Measurements from ENCODE around the gene LPO.

Gene LPO

GRCh38 chr17:58252141-58252540, 13.8 kb downstream of the LPO start:
- no peak overlapping the region for H3K27ac ChIP-seq (ENCODE audit: low read depth, low read length)
- H3K18ac ChIP-seq (ENCODE audit: low read length): no peak overlapping the region
- H3K79me2 ChIP-seq (ENCODE audit: control insufficient read depth, insufficient read depth, low read length): no peaks in the 10 kb centered on the region
- no peak overlapping the region for H4K5ac ChIP-seq (ENCODE audit: low read length)
- H4K8ac ChIP-seq (ENCODE audit: low read depth, low read length): no peak overlapping the region
- no peak overlapping the region for H2BK120ac ChIP-seq (ENCODE audit: low read depth, low read length)
- no peak overlapping the region for H2AK5ac ChIP-seq (ENCODE audit: low read length)
- H3K79me1 ChIP-seq (ENCODE audit: low read length): no peaks in the 10 kb centered on the region
- no peaks in the 10 kb centered on the region for H3K4me1 ChIP-seq (ENCODE audit: control insufficient read depth, low read depth, low read length)
- no peak overlapping the region for H3K9ac ChIP-seq (ENCODE audit: low read length)
- H3K23ac ChIP-seq (ENCODE audit: low read length): no peak overlapping the region
- no peak overlapping the region for H3K4me3 ChIP-seq (ENCODE audit: low read length)
- H3K36me3 ChIP-seq (ENCODE audit: control insufficient read depth, insufficient read depth, low read length): no peaks in the 10 kb centered on the region
- DNase-seq: no peak
- WGBS (ENCODE audit: extremely low coverage, insufficient coverage, low lambda C conversion rate): no CpG with 5 or more reads among the region's 9 CpGs
- H2BK15ac ChIP-seq (replicated peaks; ENCODE audit: low read depth): no peak overlapping the region
- H3K56ac ChIP-seq (ENCODE audit: low read length): no peak overlapping the region
- H3K4me2 ChIP-seq (ENCODE audit: low read length): no peak overlapping the region
- H2BK5ac ChIP-seq (ENCODE audit: low read length): no peak overlapping the region
- H3K4ac ChIP-seq (ENCODE audit: low read depth, low read length): no peak overlapping the region
- peaks cover 20% of the 10 kb centered on the region for H3K27me3 ChIP-seq (ENCODE audit: insufficient read depth, low read length, poor library complexity)

- Histone ChIP-seq H4K8ac (ENCODE audit: low read depth, low read length) (no peak overlapping the region), H3K4ac (ENCODE audit: low read depth, low read length) (no peak overlapping the region), H3K23ac (ENCODE audit: low read length) (no peak overlapping the region), H3K9ac (ENCODE audit: low read length) (no peak overlapping the region), H3K4me1 (ENCODE audit: control insufficient read depth, low read depth, low read length) (no peaks in the 10 kb centered on the region), H3K18ac (ENCODE audit: low read length) (no peak overlapping the region), H3K27ac (ENCODE audit: low read depth, low read length) (no peak overlapping the region), H3K36me3 (ENCODE audit: control insufficient read depth, insufficient read depth, low read length) (no peaks in the 10 kb centered on the region), H4K5ac (ENCODE audit: low read length) (no peak overlapping the region), H2AK5ac (ENCODE audit: low read length) (no peak overlapping the region), H3K79me2 (ENCODE audit: control insufficient read depth, insufficient read depth, low read length) (no peaks in the 10 kb centered on the region), H3K79me1 (ENCODE audit: low read length) (no peaks in the 10 kb centered on the region), H3K4me3 (ENCODE audit: low read length) (no peak overlapping the region), H3K56ac (ENCODE audit: low read length) (no peak overlapping the region), H3K4me2 (ENCODE audit: low read length) (no peak overlapping the region), H2BK15ac (replicated peaks; ENCODE audit: low read depth) (no peak overlapping the region), H2BK120ac (ENCODE audit: low read depth, low read length) (no peak overlapping the region), H3K27me3 (ENCODE audit: insufficient read depth, low read length, poor library complexity) (peaks cover 18% of the 10 kb centered on the region), H2BK5ac (ENCODE audit: low read length) (no peak overlapping the region)
- WGBS (ENCODE audit: extremely low coverage, insufficient coverage, low lambda C conversion rate): 100% methylated on average over 2 of the region's 3 CpGs
- no peak for DNase-seq
Measured at GRCh38 chr17:58253082-58253481, 14.7 kb downstream of the LPO start.

- no peak overlapping the region for H3K4ac ChIP-seq (ENCODE audit: low read depth, low read length)
- no peak overlapping the region for H3K23ac ChIP-seq (ENCODE audit: low read length)
- H4K8ac ChIP-seq (ENCODE audit: low read depth, low read length): no peak overlapping the region
- H2BK120ac ChIP-seq (ENCODE audit: low read depth, low read length): no peak overlapping the region
- no peaks in the 10 kb centered on the region for H3K4me1 ChIP-seq (ENCODE audit: control insufficient read depth, low read depth, low read length)
- no peak overlapping the region for H3K27ac ChIP-seq (ENCODE audit: low read depth, low read length)
- peak; percentile 46 for DNase-seq
- no peak overlapping the region for H2BK15ac ChIP-seq (replicated peaks; ENCODE audit: low read depth)
- no peaks in the 10 kb centered on the region for H3K79me1 ChIP-seq (ENCODE audit: low read length)
- no peak overlapping the region for H2BK5ac ChIP-seq (ENCODE audit: low read length)
- H3K56ac ChIP-seq (ENCODE audit: low read length): no peak overlapping the region
- H3K4me3 ChIP-seq (ENCODE audit: low read length): no peak overlapping the region
- H3K18ac ChIP-seq (ENCODE audit: low read length): no peak overlapping the region
- no peaks in the 10 kb centered on the region for H3K79me2 ChIP-seq (ENCODE audit: control insufficient read depth, insufficient read depth, low read length)
- no peak overlapping the region for H3K4me2 ChIP-seq (ENCODE audit: low read length)
- H2AK5ac ChIP-seq (ENCODE audit: low read length): no peak overlapping the region
- WGBS (ENCODE audit: extremely low coverage, insufficient coverage, low lambda C conversion rate): no CpG with 5 or more reads among the region's 8 CpGs
- no peaks in the 10 kb centered on the region for H3K36me3 ChIP-seq (ENCODE audit: control insufficient read depth, insufficient read depth, low read length)
- peaks cover 6% of the 10 kb centered on the region for H3K27me3 ChIP-seq (ENCODE audit: insufficient read depth, low read length, poor library complexity)
- H4K5ac ChIP-seq (ENCODE audit: low read length): no peak overlapping the region
- no peak overlapping the region for H3K9ac ChIP-seq (ENCODE audit: low read length)
Measured at GRCh38 chr17:58254803-58255202, 16.4 kb downstream of the LPO start.

GRCh38 chr17:58262149-58262548, 23.8 kb downstream of the LPO start:
- no peak overlapping the region for H2BK15ac ChIP-seq (replicated peaks; ENCODE audit: low read depth)
- no CpG with 5 or more reads among the region's 11 CpGs for WGBS (ENCODE audit: extremely low coverage, insufficient coverage, low lambda C conversion rate)
- H3K23ac ChIP-seq (ENCODE audit: low read length): no peak overlapping the region
- no peak overlapping the region for H2AK5ac ChIP-seq (ENCODE audit: low read length)
- H3K4me2 ChIP-seq (ENCODE audit: low read length): no peak overlapping the region
- H2BK120ac ChIP-seq (ENCODE audit: low read depth, low read length): no peak overlapping the region
- no peak overlapping the region for H3K56ac ChIP-seq (ENCODE audit: low read length)
- H3K4me1 ChIP-seq (ENCODE audit: control insufficient read depth, low read depth, low read length): no peaks in the 10 kb centered on the region
- no peak overlapping the region for H3K9ac ChIP-seq (ENCODE audit: low read length)
- no peaks in the 10 kb centered on the region for H3K79me1 ChIP-seq (ENCODE audit: low read length)
- H3K36me3 ChIP-seq (ENCODE audit: control insufficient read depth, insufficient read depth, low read length): no peaks in the 10 kb centered on the region
- no peak overlapping the region for H2BK5ac ChIP-seq (ENCODE audit: low read length)
- no peak overlapping the region for H3K27ac ChIP-seq (ENCODE audit: low read depth, low read length)
- no peak for DNase-seq
- H3K27me3 ChIP-seq (ENCODE audit: insufficient read depth, low read length, poor library complexity): no peaks in the 10 kb centered on the region
- H3K79me2 ChIP-seq (ENCODE audit: control insufficient read depth, insufficient read depth, low read length): no peaks in the 10 kb centered on the region
- no peak overlapping the region for H3K18ac ChIP-seq (ENCODE audit: low read length)
- H3K4ac ChIP-seq (ENCODE audit: low read depth, low read length): no peak overlapping the region
- H4K8ac ChIP-seq (ENCODE audit: low read depth, low read length): no peak overlapping the region
- H4K5ac ChIP-seq (ENCODE audit: low read length): no peak overlapping the region
- no peak overlapping the region for H3K4me3 ChIP-seq (ENCODE audit: low read length)

GRCh38 chr17:58263773-58264172, 25.4 kb downstream of the LPO start:
- H3K79me1 ChIP-seq (ENCODE audit: low read length): no peaks in the 10 kb centered on the region
- H2AK5ac ChIP-seq (ENCODE audit: low read length): no peak overlapping the region
- no peak overlapping the region for H3K23ac ChIP-seq (ENCODE audit: low read length)
- no peak overlapping the region for H3K4me2 ChIP-seq (ENCODE audit: low read length)
- no peaks in the 10 kb centered on the region for H3K79me2 ChIP-seq (ENCODE audit: control insufficient read depth, insufficient read depth, low read length)
- H2BK120ac ChIP-seq (ENCODE audit: low read depth, low read length): no peak overlapping the region
- no peak overlapping the region for H3K9ac ChIP-seq (ENCODE audit: low read length)
- no peak overlapping the region for H4K5ac ChIP-seq (ENCODE audit: low read length)
- H3K27me3 ChIP-seq (ENCODE audit: insufficient read depth, low read length, poor library complexity): no peaks in the 10 kb centered on the region
- no peak for DNase-seq
- no peak overlapping the region for H3K18ac ChIP-seq (ENCODE audit: low read length)
- H2BK5ac ChIP-seq (ENCODE audit: low read length): no peak overlapping the region
- no peak overlapping the region for H4K8ac ChIP-seq (ENCODE audit: low read depth, low read length)
- no peaks in the 10 kb centered on the region for H3K36me3 ChIP-seq (ENCODE audit: control insufficient read depth, insufficient read depth, low read length)
- no peak overlapping the region for H3K4me3 ChIP-seq (ENCODE audit: low read length)
- WGBS (ENCODE audit: extremely low coverage, insufficient coverage, low lambda C conversion rate): no CpG with 5 or more reads among the region's 1 CpG
- H3K56ac ChIP-seq (ENCODE audit: low read length): no peak overlapping the region
- H3K27ac ChIP-seq (ENCODE audit: low read depth, low read length): no peak overlapping the region
- H2BK15ac ChIP-seq (replicated peaks; ENCODE audit: low read depth): no peak overlapping the region
- H3K4ac ChIP-seq (ENCODE audit: low read depth, low read length): no peak overlapping the region
- no peaks in the 10 kb centered on the region for H3K4me1 ChIP-seq (ENCODE audit: control insufficient read depth, low read depth, low read length)

GRCh38 chr17:58264407-58265103, 26.2 kb downstream of the LPO start:
- no peak overlapping the region for H2BK5ac ChIP-seq (ENCODE audit: low read length)
- H3K36me3 ChIP-seq (ENCODE audit: control insufficient read depth, insufficient read depth, low read length): no peaks in the 10 kb centered on the region
- no peak overlapping the region for H2BK120ac ChIP-seq (ENCODE audit: low read depth, low read length)
- H3K79me2 ChIP-seq (ENCODE audit: control insufficient read depth, insufficient read depth, low read length): no peaks in the 10 kb centered on the region
- H3K4me2 ChIP-seq (ENCODE audit: low read length): no peak overlapping the region
- no peak overlapping the region for H3K23ac ChIP-seq (ENCODE audit: low read length)
- DNase-seq: no peak
- H4K8ac ChIP-seq (ENCODE audit: low read depth, low read length): no peak overlapping the region
- no peak overlapping the region for H4K5ac ChIP-seq (ENCODE audit: low read length)
- H2AK5ac ChIP-seq (ENCODE audit: low read length): no peak overlapping the region
- no peak overlapping the region for H2BK15ac ChIP-seq (replicated peaks; ENCODE audit: low read depth)
- H3K18ac ChIP-seq (ENCODE audit: low read length): no peak overlapping the region
- no CpG with 5 or more reads among the region's 6 CpGs for WGBS (ENCODE audit: extremely low coverage, insufficient coverage, low lambda C conversion rate)
- H3K9ac ChIP-seq (ENCODE audit: low read length): no peak overlapping the region
- H3K56ac ChIP-seq (ENCODE audit: low read length): no peak overlapping the region
- no peak overlapping the region for H3K27ac ChIP-seq (ENCODE audit: low read depth, low read length)
- no peaks in the 10 kb centered on the region for H3K79me1 ChIP-seq (ENCODE audit: low read length)
- H3K4me1 ChIP-seq (ENCODE audit: control insufficient read depth, low read depth, low read length): no peaks in the 10 kb centered on the region
- no peak overlapping the region for H3K4ac ChIP-seq (ENCODE audit: low read depth, low read length)
- no peaks in the 10 kb centered on the region for H3K27me3 ChIP-seq (ENCODE audit: insufficient read depth, low read length, poor library complexity)
- H3K4me3 ChIP-seq (ENCODE audit: low read length): no peak overlapping the region
